ENCODE data around the gene THEM4. TPM values are rescaled to one million over a fixed set of nuclear protein-coding genes. Genes with fewer than 3 reads are reported as not detected.

Gene THEM4
- total RNA-seq, 2 donors from 2014 or later, result 7.7 to 23.3 TPM

- ATAC-seq (ENCODE audit: insufficient number of reproducible peaks, low FRiP score, low read depth) (no peak), DNase-seq (ENCODE audit: low spot score) (no peak)
- TF ChIP-seq, protein P1, sequence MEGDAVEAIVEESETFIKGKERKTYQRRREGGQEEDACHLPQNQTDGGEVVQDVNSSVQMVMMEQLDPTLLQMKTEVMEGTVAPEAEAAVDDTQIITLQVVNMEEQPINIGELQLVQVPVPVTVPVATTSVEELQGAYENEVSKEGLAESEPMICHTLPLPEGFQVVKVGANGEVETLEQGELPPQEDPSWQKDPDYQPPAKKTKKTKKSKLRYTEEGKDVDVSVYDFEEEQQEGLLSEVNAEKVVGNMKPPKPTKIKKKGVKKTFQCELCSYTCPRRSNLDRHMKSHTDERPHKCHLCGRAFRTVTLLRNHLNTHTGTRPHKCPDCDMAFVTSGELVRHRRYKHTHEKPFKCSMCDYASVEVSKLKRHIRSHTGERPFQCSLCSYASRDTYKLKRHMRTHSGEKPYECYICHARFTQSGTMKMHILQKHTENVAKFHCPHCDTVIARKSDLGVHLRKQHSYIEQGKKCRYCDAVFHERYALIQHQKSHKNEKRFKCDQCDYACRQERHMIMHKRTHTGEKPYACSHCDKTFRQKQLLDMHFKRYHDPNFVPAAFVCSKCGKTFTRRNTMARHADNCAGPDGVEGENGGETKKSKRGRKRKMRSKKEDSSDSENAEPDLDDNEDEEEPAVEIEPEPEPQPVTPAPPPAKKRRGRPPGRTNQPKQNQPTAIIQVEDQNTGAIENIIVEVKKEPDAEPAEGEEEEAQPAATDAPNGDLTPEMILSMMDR (IDR thresholded peaks at IDR 0.05), result no peak
- H3K4me1 ChIP-seq (ENCODE audit: control insufficient read depth in 1 of 2, low read depth in 2 of 2), result no peaks in the 10 kb centered on the region
- no peaks in the 10 kb centered on the region for H3K27me3 ChIP-seq (replicated peaks; ENCODE audit: insufficient read depth)
- H3K36me3 ChIP-seq, result no peaks in the 10 kb centered on the region
- no peak overlapping the region for H3K27ac ChIP-seq
- no peaks in the 10 kb centered on the region for H3K9me3 ChIP-seq
- H3K4me3 ChIP-seq, result no peak overlapping the region
These were observed 80.4 kb downstream of the THEM4 start for GRCh38 chr1:151828921-151829320.

DNA sequence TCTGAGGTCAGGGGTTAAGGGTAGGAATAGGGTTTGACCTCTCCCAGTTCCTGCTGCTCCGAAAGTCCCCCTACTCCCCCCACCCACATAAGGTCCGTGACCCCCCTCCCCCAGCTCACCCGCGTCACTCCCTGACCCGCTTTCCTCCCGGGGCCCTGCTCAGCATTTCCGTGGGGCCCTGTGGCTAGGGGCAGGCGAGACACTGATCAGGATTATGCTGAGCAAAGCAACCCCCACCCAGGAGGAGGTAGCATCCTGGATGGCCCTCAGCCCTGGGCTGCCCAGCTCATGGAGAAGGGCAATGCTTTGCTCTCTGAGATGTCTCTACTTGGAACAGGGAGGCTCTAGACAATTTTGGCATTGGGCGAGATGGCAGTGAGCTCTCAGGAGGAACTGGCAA, 81.5 kb downstream of the THEM4 start:
- Histone ChIP-seq H3K9me3 (no peaks in the 10 kb centered on the region), H3K4me1 (ENCODE audit: control insufficient read depth in 1 of 2, low read depth in 2 of 2) (no peaks in the 10 kb centered on the region), H3K27me3 (replicated peaks; ENCODE audit: insufficient read depth) (no peaks in the 10 kb centered on the region), H3K4me3 (no peak overlapping the region), H3K27ac (no peak overlapping the region), H3K36me3 (no peaks in the 10 kb centered on the region)
- ATAC-seq (ENCODE audit: insufficient number of reproducible peaks, low FRiP score, low read depth) (no peak), DNase-seq (ENCODE audit: low spot score) (no peak)
- TF ChIP-seq, protein P1 (IDR thresholded peaks at IDR 0.05), result no peak

DNA sequence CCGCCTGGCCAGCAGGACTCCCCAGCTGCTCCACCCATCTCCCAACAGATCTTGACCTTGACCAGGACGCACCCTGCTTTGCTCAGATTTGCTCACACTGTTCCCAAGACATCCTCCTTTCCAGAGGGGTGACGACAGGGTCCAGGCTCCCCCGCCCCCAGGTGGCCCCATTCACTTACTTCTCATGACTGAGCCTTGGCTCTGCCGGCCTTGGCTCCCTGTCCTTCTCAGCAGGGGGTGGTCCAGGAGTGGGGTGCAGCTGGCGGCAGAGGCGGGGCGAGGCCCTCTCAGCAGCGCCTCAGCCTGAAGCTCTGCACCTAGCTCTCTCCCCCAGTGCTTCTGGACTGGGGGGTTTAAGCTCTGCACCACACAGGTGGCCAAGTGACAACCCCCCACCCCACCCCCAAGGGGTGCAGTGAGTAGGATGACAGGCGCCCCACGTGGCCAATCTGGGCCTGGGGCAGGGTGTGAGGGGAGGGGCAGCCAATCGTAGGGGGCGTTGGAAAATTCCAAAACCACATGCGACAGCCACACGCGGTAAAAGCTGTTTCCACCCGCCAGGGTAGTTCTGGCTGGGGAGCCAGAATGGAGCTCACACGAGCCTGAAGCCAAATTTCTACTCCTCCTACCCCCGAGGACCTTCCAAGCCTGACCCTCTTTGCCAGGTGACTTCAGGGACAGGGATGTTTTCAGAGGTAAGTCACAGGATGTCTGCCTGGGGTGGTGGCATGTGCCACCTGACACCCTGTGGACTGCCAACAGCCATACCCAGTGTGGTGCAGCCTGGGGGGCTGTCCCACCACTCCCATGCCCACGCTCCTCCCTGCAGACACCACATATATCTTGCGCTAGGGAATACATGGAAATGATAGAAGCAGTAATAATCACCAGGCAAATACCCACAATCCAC, 83.3 kb downstream of the THEM4 start:
- TF ChIP-seq, protein P1 (IDR thresholded peaks at IDR 0.05), result no peak
- Histone ChIP-seq H3K27me3 (replicated peaks; ENCODE audit: insufficient read depth) (no peaks in the 10 kb centered on the region), H3K4me1 (ENCODE audit: control insufficient read depth in 1 of 2, low read depth in 2 of 2) (no peaks in the 10 kb centered on the region), H3K4me3 (no peak overlapping the region), H3K36me3 (no peaks in the 10 kb centered on the region), H3K9me3 (no peaks in the 10 kb centered on the region), H3K27ac (no peak overlapping the region)
- ATAC-seq (ENCODE audit: insufficient number of reproducible peaks, low FRiP score, low read depth) (no peak), DNase-seq (ENCODE audit: low spot score) (no peak)

- no peak overlapping the region for H3K27ac ChIP-seq
- H3K36me3 ChIP-seq, result no peaks in the 10 kb centered on the region
- no peaks in the 10 kb centered on the region for H3K9me3 ChIP-seq
- TF ChIP-seq, protein P1 (IDR thresholded peaks at IDR 0.05), result no peak
- ATAC-seq (ENCODE audit: insufficient number of reproducible peaks, low FRiP score, low read depth), result no peak
- no peak overlapping the region for H3K4me3 ChIP-seq
- DNase-seq (ENCODE audit: low spot score), result no peak
- no peaks in the 10 kb centered on the region for H3K27me3 ChIP-seq (replicated peaks; ENCODE audit: insufficient read depth)
- H3K4me1 ChIP-seq (ENCODE audit: control insufficient read depth in 1 of 2, low read depth in 2 of 2), result no peaks in the 10 kb centered on the region
These were observed 84.1 kb downstream of the THEM4 start for GRCh38 chr1:151825204-151825603.

Other genes with a start within 250 kb of the THEM4 start
- gene CELF3, start 192.7 kb downstream of the THEM4 start, total RNA-seq, result not detected
- gene RIIAD1, start 188.0 kb downstream of the THEM4 start, total RNA-seq, result not detected
- gene MRPL9, start 146.0 kb downstream of the THEM4 start, total RNA-seq, result 10 to 100 TPM; 47.9 to 65.7 TPM
- gene TDRKH, start 119.0 kb downstream of the THEM4 start, total RNA-seq, result 1 to 10 TPM; 3.1 to 3.2 TPM
- not detected for gene LINGO4, start 104.1 kb downstream of the THEM4 start, total RNA-seq
- not detected for gene RORC, start 77.7 kb downstream of the THEM4 start, total RNA-seq
- gene C2CD4D, start 69.7 kb downstream of the THEM4 start, total RNA-seq, result not detected
- gene THEM5, start 55.8 kb downstream of the THEM4 start, total RNA-seq, result not detected
- gene S100A10, start 84.3 kb upstream of the THEM4 start, total RNA-seq, result 100 to 1,000 TPM in 1 of 2 donors, 10 to 100 TPM in 1; 47.0 to 107 TPM
- 100 to 1,000 TPM; 196 to 210 TPM for gene S100A11, start 127.5 kb upstream of the THEM4 start, total RNA-seq
- not detected for gene TCHHL1, start 179.6 kb upstream of the THEM4 start, total RNA-seq
- gene TCHH, start 205.9 kb upstream of the THEM4 start, total RNA-seq, result under 1 TPM; 0.41 to 0.49 TPM
- not detected for gene RPTN, start 249.7 kb upstream of the THEM4 start, total RNA-seq